ENCODE data around the gene ZNF467.

GRCh38 chr7:149788300-149788851 lies 15.0 kb upstream of the ZNF467 start:
- no peak for TF ChIP-seq CTCF (IDR thresholded peaks at IDR 0.05)
- TF ChIP-seq POLR2A (IDR thresholded peaks at IDR 0.05): no peak
- no peak for TF ChIP-seq POLR2AphosphoS5 (IDR thresholded peaks at IDR 0.05)
